Stimulated activated CD8-positive, alpha-beta memory T cell treated with anti-CD3 and anti-CD28 coated beads, Interleukin-7, amount 100 ng/mL, for 4 hours (primary cell): ENCODE measurements around the gene CHST10.

ENCODE experiments used
- DNase-seq, 2 donors: peaks; one replicate each; pipeline ENCODE4 v3.0.0-alpha.2; 2020; ENCODE audit warnings: low read depth in 2 of 2

CHST10 gene

GRCh38 chr2:100413571-100413970 is 3.9 kb downstream of the CHST10 start:
- DNase-seq = no peak

- no peak for DNase-seq
These were observed 4.6 kb downstream of the CHST10 start for GRCh38 chr2:100412881-100413321.

- no peak for DNase-seq
These were observed 5.0 kb downstream of the CHST10 start for GRCh38 chr2:100412466-100412865.

- no peak for DNase-seq
These were observed 5.6 kb downstream of the CHST10 start for GRCh38 chr2:100411841-100412292.

GRCh38 chr2:100409975-100410647 is 7.4 kb downstream of the CHST10 start:
- no peak for DNase-seq

GRCh38 chr2:100409461-100409860 is 8.0 kb downstream of the CHST10 start:
- no peak for DNase-seq

- no peak for DNase-seq
These were observed 8.5 kb downstream of the CHST10 start for GRCh38 chr2:100408941-100409340.

GRCh38 chr2:100408104-100408503 is 9.4 kb downstream of the CHST10 start:
- no peak for DNase-seq

- no peak for DNase-seq
These were observed 9.9 kb downstream of the CHST10 start for GRCh38 chr2:100407563-100407962.

GRCh38 chr2:100407073-100407472 is 10.4 kb downstream of the CHST10 start:
- no peak for DNase-seq

GRCh38 chr2:100406120-100406508 is 11.4 kb downstream of the CHST10 start:
- no peak for DNase-seq

GRCh38 chr2:100405403-100406119 is 11.9 kb downstream of the CHST10 start:
- DNase-seq = no peak

- DNase-seq = no peak
These were observed 13.1 kb downstream of the CHST10 start for GRCh38 chr2:100404411-100404810.

- DNase-seq = no peak
These were observed 13.7 kb downstream of the CHST10 start for GRCh38 chr2:100403722-100404121.

- no peak for DNase-seq
These were observed 16.2 kb downstream of the CHST10 start for GRCh38 chr2:100401268-100401667.

GRCh38 chr2:100399714-100400113 is 17.8 kb downstream of the CHST10 start:
- DNase-seq = no peak

GRCh38 chr2:100397976-100398375 is 19.5 kb downstream of the CHST10 start:
- no peak for DNase-seq

- no peak for DNase-seq
These were observed 20.2 kb downstream of the CHST10 start for GRCh38 chr2:100397118-100397860.

- no peak for DNase-seq
These were observed 21.0 kb downstream of the CHST10 start for GRCh38 chr2:100396483-100396882.

GRCh38 chr2:100395532-100396350 is 21.7 kb downstream of the CHST10 start:
- no peak for DNase-seq

GRCh38 chr2:100394111-100394641 is 23.3 kb downstream of the CHST10 start:
- DNase-seq = no peak
